GM18873 (cell line): Measurements from ENCODE around the gene PF4V1.

Experiments
- ATAC-seq: cut with Tn5 transposase; IDR thresholded peaks from one replicate; pipeline ENCODE4 v1.9.1; 2021; ENCODE audit warnings: mild to moderate bottlenecking, moderate library complexity, moderate number of reproducible peaks; ENCODE audit not compliant: unreplicated experiment, low FRiP score

PF4V1 gene, protein sequence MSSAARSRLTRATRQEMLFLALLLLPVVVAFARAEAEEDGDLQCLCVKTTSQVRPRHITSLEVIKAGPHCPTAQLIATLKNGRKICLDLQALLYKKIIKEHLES

DNA sequence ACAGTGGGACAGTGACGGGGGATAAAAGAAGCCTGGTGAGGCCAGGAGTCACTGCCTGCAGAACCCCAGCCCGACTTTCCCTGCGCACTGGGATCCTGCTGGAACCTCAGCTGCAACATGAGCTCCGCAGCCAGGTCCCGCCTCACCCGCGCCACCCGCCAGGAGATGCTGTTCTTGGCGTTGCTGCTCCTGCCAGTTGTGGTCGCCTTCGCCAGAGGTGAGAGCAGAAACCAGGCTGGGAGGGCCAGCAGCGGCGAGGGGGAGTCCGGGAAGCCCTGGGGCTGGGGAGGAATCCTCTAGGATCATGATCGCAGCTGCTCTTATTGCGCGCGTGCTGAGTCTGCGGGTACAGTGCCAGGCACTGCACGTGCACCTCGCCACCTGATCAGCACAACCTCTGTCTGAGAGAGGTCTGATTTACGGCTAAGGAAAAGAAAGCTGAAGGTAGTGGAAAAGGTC, at the start of gene PF4V1:
TSS of gene PF4V1 (plus strand) at position 51 of the 459 bp plus-strand sequence. CDS start at position 118, 67 bp downstream.
- ATAC-seq: no peak

DNA sequence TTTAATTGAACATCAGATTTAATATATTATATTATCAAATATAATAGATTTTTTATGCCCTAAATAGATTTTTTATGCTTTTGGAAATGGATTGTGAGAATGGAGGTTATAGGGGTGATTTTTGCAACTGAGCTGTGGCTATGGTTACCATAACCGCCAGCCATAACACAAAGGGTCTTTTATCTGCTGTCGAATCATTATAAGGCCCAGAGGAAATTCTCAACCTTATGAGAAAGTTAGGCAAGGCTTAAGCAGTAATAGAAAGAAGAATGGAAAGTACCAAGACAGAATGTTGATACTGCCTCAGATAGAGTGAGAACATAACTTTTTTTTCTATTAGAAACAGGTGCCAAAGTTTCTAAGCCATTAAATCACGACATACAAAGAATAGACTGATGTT, 42.9 kb upstream of the PF4V1 start:
- no peak for ATAC-seq

DNA sequence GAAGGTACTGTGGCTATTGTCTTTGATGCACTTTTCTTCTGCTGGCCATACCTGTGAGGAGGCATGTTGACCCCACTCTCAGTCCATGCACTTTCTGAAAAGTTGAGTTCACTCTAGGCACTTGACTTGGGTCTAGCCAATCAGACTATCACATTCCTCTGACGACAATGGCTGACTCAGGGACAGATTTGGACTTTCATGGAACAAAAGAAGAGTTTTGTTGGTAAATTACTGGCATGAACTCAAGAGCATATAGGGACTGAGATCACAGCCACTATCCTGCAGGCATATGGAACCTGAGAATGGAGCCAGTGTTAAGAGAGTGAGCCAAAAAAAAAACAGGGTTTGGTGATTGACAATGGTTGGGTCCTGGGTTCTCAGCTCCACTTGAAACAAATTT, 41.3 kb upstream of the PF4V1 start:
- ATAC-seq: no peak

DNA sequence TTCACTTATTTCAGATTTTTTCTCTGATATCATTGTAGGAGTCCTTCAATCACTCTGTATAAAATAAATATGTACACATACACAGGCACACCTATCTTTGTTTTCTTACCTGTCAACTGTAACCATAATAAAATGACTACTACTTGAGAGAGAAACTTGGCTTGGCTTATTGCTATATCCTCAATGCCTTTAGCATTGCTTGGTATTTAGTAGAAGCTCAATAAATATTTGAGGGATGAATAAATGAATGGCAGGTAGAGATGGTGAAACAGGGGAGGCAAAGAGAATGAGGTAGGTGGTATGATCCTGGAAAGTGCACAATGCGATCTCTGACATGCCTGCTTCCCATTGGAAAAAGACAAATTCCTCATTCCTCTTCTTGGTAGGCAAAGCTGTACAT, 38.4 kb upstream of the PF4V1 start:
- no peak for ATAC-seq

DNA sequence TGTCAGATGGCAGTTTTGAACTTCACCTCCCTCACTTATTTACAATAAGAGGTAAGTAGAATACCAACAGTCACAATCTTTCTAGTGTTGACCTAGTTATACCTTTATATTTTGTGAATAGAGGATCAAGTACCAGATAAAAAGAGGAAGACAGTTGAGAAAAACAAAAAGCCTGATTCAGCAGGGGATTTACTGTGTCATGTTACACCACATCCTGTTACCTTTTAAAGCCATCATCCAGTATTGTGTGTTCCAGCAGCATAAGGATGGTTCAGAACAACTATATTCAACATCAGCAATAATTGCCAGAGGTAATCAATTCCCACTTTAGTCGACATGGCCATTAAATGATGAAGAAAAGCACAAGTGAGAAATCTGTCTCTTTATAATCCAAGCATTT, 38.0 kb upstream of the PF4V1 start:
- no peak for ATAC-seq

DNA sequence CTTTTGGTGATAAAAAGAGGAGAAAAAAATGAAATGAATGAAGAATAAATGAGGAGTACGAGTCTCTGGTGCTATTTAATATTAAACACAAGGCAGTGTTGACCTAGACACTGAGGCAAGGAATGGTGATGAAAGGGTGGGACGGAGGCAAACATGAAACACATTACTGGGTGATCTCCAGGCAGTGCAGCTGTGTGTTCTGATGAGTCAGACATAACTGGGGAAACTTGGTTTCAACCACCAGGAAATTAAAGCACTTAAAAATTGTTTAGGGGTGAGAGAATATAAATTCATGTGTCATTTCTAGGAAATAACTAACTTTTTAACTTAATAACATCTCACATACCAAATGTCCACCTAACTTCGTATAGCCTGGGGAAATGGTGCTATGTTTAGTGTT, 36.3 kb upstream of the PF4V1 start:
- ATAC-seq: no peak

DNA sequence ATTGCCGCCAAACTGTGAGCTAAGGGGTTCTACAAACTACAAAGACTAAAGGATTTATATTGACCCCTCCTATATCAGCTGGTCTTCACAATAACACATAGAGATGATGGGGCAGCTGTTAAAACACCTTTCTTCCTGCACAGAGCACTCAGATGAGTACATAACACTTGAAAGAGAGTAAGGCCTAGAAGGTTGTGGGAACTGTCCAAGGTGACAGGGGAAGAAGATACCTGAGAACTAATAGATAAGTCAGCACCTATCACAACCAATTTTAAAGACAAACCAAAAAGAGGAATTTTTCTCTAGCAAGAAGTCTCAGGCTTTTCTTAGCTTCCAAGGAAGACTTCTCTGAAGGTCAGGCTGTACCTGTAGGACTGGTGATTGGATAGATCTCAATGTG, 35.8 kb upstream of the PF4V1 start:
- no peak for ATAC-seq

DNA sequence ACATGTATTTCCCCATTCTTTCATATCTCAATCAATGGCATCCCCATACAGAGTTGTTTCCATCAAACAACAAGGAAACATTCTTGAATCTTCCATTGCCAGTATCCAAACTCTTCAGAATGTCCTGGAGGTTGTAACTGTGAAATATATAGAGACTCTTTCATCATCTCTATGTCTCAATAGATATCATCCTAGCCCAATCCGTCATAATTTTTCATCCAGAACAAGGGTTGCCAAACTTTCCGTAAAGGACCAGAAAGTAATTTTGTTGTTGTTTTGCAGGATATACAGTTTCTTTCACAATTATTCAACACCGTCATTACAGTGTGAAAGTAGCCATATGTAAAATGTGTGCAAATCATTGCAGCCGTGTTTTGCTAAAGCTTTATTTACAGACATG, 31.8 kb upstream of the PF4V1 start:
- ATAC-seq: no peak

DNA sequence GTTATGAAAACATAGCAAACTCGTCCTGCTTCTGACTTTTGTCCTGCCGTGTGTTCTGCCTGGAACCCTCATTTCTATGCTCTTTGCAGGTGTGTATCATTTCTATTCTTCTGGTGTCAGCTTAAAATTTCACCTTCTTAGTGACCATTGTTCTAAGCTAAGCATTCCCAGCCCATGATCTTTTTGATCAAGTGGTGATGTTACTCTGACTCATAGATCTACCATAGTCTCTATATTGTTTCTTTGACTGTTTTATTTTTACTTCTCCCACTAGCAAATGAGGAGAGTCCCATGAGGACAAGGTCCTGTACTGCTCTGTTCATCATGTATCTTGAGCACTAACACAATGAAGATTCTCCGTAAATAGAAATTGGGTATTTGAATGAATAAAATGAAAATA, 30.7 kb upstream of the PF4V1 start:
- ATAC-seq: no peak

DNA sequence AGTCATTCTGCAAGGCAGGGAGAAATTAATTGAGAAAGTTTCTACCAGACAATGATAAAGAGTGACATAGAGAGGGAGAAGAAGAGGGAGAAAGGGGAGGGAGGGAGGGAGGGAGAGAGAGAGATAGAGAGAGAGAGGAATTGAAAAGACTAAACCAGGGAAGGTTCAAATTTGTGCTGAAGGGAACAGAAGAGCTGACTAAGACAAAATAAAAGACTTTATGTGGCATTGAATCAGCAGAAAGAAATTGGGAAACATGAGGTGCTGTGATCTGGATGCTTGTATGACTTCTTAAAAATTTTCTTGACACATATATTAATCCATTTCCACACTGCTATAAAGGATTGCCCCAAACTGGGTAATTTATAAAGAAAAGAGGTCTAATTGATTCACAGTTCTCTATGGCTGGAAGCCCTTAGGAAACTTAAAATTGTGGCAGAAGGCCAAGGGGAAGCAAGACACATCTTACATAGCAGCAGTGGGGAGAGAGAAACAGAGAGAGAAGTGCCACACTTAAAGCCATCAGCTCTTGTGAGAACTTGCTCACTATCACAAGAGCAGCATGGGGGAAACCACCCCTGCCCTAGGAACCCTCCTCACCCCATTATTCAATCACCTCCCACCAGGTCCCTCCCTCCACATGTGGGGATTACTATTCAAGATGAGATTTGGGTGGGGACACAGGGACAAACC, 30.1 kb upstream of the PF4V1 start:
- ATAC-seq: no peak

DNA sequence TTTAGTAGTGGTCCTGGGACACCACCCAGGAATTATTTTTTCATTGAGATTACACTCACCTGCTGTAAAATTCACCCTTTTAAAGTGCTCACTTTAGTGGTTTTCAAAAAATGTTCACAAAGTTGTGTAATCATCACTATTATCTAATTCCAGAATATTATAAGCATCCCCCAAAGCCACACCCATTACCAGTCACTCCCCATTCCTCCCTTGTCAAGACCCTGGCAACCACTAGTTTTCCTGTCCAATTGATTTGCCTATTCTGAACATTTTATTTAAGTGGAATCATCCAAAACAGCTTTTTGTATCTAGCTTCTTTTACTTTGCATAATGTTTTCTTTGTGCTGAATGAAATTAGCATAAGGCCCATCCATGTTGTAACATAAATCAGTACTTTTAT, 29.3 kb upstream of the PF4V1 start:
- ATAC-seq: no peak

DNA sequence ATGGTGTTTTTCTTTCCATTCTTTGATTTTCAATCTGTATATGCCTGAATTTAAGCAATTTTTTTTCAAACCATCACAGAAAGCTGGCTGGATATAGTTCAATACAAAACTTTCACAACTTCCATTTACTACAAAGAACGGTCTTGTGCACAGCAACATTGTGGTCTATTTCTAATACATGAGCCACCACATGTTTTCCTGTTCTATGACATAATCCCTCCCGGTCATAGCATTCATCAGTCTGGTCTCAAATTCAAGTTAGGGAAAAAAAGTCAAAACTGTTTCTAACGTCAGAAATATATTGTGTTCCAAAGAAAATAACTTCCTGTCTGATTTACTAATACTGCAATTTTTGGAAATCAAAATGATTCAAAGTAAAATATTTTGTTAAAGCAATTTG, 24.1 kb upstream of the PF4V1 start:
- no peak for ATAC-seq

DNA sequence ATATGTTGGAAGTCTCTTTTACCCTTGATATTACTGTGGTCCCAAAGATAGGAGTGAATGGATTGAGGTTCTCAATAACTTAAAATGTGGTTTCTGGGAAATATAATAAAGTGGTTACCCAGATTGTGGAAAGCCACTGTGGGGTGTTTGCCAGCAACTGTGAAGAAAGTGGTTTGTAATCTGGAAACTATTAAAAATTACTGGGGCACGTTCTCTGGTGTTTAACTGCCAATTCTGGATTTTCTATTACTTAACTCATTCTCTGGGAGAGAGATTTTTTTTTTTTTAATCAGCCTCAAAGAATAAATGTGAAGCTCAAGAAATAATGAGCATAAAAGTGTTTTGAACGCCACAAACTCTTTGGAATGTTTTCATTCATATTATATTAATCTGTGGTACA, 21.5 kb upstream of the PF4V1 start:
- no peak for ATAC-seq

DNA sequence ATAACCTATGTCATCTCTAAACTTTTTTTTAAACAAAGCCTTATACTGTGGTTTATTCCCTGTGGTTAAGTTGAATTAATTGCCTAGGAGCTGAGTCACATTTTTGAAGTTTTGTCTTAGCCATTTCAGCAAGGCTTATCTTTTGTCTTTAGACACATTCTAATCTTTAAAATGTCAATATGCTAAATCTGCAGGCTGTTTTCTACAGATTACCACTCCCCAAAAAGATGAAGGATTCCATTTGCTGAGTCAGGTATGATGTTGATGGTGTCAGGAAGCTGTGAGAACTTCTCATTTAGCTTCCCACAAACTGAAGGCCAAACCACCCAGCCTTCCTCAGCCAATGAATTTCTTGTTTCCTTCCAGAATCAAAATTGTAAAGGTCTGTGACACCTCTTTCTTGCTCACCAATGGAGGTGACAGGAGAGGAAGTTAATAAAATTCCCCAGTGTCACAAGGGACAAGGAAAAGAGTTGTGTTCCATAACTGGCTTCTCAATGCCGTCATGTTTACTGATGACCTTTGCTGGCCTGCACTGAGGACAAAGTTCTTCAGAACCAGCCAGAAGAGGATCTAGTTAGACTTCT, 20.4 kb upstream of the PF4V1 start:
- no peak for ATAC-seq

DNA sequence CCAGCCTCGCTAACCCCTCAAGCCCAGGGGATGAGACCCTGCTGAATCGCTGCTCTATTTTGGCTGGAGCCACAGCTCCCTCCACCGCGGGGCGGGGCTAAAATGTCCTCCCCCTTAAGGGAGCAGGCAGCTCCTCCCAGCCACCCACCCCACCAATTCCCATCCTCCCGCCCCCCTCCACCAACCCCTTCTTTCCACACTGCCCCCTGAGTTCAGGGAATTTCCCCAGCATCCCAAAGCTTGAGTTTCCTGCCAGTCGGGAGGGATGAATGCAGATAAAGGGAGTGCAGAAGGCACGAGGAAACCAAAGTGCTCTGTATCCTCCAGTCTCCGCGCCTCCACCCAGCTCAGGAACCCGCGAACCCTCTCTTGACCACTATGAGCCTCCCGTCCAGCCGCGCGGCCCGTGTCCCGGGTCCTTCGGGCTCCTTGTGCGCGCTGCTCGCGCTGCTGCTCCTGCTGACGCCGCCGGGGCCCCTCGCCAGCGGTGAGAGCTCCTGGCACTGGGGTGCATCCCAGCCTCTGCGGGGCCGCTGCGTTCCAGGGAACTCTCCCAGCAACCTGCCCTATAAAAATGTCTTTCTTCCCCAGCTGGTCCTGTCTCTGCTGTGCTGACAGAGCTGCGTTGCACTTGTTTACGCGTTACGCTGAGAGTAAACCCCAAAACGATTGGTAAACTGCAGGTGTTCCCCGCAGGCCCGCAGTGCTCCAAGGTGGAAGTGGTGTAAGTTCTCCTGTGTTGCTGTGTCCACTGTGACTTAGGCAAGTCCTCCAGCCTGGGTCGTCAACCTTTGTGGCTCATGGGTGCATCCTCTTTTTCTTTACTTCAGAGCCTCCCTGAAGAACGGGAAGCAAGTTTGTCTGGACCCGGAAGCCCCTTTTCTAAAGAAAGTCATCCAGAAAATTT, 16.5 kb upstream of the PF4V1 start, which contains the start of gene CXCL6:
TSS of gene CXCL6 (plus strand) at position 306 of the 907 bp plus-strand sequence. CDS start at position 379, 73 bp downstream.
- no peak for ATAC-seq

DNA sequence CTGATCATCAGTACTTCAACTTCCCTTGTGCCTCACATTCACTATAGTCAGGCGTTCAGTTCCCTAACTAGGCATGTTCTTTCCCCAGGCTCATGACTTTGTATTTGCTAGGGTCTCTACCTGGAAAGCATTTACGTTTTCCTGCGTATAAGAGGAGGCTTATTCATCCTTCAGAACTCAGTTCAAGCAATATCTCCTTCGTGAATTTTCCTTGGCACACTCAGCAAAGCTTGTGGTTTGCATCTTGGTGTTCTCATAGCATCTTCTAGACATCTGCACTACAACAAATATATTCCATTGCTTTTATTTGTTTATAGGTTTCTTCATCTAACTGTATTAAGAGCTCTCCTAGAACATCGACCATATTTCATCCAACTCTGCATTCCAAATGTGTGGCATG, 14.0 kb upstream of the PF4V1 start:
- no peak for ATAC-seq

DNA sequence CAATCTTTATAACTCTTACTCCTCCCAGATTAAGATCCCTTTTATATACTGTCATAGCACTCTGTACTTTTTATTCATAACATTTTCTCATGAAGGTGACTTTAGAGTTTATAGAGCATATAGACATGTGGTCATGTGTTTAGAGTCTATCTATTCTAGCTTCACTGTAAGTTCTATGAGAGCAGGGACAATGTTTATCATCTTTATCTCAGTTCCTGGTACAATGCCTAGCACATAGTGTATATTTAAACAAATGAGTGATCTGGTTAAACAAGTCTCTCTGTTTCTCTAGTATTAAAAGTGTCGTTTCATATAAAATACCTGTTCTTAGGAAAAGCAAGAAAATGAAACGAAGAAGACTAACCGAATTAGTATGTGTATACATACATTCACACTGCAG, 13.4 kb upstream of the PF4V1 start:
- ATAC-seq: no peak

DNA sequence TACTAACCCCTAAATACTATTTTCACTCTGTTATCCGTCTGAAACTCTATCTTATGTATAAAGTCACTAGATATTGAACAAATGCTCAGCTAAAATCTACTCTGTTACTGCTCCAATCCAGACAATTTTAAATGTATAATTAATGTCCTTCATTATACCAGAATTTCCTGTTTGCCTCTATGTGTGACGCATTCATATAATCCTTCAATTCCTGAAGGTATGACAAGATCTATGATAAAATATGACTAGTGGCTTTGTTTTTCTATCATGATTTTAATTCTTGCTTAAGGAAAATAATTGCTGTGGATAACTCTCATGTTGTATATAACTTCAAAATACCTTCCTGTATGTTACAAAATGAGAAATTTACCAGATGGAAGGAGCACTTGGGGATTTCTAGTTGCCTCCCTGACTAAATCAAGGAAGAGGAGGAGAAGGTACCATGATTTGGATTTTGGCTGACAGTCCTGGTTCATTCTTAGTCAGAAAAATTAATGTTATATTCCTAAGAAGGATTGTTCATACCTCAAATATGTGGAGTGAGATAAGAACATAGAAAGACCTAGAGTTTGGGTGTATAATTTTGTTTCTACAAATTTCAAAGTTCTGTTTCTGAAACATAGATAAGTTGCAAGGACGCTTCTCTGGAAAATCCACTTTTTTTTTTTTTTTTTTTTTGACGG, 11.7 kb upstream of the PF4V1 start:
- no peak for ATAC-seq

DNA sequence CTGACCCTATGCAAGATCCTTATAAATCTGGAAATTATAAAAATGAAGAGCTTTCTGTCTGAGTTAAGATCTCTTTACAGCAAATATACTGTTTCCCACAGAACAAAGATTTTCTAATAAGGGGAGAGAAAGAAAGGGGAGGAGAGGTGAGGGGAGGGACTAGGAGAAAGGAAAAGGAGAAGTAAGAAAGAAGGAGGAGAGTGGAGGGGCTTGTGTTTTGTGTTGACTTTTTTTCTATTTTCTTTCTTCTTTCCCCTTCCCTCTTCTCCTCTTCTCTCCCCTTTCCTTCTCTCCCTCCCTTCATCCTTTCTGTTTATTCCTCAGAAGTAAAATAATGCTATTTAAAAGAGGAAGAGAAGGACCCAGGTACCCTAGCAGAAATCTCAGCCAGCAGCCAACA, 10.4 kb upstream of the PF4V1 start:
- ATAC-seq: no peak

DNA sequence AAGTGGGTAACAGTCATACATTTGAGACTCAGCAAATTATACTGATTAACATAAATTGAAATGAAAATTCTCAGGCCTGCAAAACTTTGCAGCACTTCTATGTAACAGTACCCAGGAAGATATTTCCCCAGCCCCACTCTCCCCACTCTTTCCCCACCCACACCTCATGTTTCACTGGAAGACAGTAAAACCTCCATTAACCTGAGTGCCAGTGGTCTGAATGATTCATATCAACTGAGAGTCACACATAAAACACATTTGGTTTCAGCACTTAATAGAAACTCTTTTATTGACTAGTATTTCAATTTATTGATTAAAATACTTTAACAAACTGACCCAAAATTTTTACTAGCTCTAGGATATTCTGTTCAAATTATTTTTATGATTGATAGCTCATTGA, 9.7 kb upstream of the PF4V1 start:
- ATAC-seq: no peak

DNA sequence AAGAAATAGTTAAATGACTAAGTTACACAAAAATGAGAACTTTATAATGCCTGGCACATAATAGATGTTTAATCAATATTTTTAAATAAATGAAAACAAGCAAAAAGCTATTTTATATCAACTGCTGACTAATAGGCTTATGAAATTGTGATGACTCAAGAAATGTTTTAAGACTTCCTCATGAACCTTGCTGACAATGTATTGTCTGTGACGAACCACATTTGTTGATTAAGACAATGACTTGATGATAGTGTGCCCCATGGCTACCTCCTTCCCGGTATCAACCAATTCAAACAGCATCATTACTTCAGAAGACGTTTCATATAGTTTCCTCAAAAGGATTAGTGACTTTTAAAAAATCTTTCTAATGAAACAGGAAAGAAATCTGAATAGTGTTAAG, 8.8 kb upstream of the PF4V1 start:
- ATAC-seq: no peak
